ENCODE measurements around the gene MRPS22.

- TF ChIP-seq CTCF (IDR thresholded peaks at IDR 0.05) (no peak), POLR2A (IDR thresholded peaks at IDR 0.05) (no peak)
These were observed 19.4 kb upstream of the MRPS22 start for GRCh38 chr3:139324456-139324855.

All from sigmoid colon (tissue), 3 donors.